Right kidney (tissue), 1 donor: ENCODE measurements around the gene LMF2.

Source experiments
- DNase-seq: peaks from one replicate; pipeline ENCODE4 v3.0.0-alpha.2; 2016

The LMF2 gene

DNA sequence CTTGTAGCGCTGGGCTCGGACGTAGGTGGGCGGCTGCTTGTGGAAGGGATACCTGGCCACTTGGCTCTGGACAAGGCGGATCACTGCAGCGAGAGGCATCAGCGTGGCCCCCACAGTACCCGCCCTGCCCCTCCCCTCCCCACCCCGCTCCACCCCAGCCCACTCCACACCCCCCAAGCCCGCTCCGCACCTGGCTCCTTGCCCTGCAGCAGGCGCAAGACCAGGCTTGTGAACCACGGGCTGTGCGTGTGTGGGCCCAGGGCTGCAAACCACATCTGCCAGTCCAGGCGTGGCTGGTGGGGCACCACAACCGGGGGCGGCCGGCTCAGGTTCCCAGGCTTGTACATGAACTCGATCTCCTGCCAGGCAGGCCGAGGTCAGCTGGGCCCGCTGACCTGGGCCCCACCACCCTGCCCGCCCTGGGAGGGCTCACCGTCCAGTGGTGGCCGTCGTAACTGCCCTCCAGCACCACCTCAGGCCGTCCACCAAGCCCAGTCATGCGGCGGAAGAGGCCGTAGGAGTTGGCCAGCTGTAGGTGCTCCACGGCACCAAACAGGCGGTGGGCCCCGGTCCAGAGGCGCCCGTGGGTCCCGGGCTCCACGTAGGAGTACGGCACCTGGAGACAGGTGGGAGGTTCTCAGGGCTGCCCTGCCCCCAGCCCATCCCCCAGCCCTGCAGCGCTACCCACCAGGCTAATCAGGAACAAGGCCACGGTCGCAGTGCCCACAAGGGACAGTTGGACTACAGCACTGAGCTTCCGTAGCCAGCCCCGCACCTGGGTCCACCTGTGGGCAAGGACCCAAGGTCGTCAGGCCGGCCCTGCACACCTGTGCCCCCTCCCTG, 2.9 kb downstream of the LMF2 start:
- DNase-seq: no peak

DNA sequence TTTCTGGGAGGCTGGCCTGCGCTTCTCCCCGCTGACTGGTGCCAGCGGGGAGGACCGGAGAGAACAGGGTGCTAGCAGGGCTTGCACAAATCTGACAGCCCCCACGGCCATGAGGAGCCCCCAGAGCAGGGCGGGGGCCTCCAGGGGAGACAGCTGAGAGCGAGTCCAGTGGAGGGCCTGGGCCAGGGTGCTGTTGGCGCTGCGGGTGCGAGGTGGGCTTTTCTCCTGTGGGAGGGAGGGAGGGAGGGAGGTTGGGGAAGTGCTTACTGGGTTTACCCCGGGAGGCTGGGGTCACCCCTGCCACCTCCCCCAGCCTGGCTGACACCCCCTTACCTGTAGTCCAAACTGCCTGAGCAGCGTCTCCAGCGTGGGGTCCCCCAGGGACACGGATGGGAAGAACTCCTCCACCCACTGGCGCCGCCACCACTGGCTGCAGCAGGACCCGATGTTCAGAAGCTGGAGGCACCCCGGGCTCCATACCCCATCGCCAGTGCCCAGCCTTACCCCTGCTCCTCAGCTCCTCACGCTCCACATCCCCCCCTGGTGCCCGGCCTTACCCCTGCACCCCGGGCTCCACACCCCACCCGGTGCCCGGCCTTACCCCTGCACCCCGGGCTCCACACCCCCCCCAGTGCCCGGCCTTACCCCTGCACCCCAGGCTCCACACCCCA, 3.9 kb downstream of the LMF2 start:
- no peak for DNase-seq

DNA sequence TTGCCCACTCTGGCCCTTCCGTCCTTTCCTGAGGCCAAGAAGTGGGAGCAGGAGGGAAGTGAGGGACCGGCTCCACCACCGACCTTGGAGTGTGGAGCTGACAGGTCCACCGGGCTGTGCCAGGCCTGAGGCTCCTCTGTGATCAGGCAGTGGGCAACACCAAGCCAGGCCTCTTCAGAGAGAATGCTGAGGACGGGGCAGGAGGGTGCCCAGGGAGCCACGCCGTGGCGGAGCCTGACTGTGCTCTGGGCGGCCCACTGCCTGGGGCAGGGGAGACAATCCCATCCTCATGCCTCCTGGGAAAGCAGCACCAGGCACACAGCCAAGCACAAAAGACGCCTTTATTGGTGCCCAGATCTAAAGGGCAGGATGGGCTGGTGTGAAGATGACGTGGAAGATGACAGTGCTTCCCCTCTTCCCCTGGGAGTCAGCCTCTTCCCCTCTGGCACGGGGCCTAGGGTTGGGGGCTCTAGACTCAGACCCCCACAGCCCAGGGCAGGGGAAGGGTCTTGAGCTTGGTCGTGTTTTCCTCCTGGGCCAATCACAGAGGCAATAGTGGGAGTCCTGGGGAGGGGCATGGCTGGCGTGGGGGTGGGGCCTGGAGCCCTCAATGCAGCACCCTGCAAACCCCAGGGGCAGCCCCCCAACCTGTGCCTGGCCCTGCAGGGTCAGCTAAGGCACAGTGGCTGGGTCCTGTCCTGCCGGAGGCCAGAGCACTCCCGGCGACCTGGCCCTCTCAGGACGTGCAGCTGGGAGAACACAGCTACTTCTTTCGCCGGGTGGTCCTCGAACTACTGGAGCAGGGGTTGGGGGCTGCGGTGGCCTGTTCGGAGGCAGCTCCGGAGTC, 4.7 kb downstream of the LMF2 start:
- no peak for DNase-seq

DNA sequence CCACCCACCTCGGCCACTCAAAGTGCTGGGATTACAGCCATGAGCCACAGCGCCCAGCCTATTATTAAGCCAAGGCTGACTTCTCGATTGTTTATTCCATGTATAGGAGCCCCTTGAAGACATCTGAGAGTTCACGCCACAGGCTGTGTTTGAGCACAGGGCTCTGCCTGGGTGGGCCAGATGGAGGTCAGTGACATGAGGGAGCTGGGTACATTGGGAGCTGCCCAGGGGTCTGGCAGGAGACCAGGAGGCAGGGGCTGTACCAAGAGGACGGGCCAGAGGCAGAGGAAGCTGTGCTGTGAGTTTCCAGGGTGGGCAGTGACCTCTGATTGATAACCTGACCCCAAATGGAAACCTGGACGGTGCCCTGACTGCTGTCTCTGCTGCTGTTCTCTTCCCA, 5.4 kb downstream of the LMF2 start:
- DNase-seq: no peak

DNA sequence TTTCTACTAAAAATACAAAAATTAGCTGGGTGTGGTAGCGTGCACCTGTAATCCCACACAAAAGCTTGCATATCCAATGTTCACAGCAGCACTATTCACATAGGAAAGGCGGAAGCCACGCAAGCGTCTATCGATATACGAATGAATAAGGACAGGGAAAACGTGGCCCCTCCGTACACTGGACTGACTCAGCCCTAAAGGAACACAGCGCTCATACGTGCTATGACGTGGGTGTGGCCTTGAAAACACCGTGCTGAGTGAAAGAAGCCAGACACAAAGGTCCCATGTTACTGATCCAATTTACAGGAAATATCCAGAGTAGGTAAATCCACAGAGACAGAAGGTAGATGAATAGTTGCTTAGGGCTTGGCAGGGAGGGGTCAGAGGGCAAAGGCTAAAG, 7.0 kb downstream of the LMF2 start:
- no peak for DNase-seq

DNA sequence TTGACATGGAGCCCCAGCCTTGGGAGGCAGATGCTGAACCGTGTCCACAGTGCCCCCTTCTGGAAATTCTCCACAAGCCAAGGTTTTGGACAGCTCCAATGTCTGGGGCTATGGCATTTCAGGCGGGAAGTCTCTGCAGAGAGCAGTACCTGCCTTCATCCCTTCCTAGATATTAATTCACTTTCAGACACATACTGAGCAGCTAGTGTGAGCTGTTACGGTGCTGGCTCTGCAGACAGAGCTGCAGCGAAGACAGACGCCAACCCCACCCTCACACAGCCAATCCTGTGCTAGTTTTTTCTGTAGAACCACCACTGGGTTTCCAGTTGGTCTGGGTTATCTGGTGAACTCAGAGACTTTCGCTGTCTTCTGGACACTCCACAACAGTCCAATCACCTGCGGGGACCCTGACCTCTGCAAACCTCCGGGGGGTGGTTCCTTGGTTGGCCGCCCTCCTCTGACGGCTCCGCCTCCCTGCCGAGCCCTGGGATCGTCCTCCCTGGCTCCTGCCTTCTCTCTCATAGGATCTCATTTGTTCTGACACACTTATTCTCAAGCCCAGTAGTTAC, 9.1 kb downstream of the LMF2 start:
- peak; percentile 53 for DNase-seq

DNA sequence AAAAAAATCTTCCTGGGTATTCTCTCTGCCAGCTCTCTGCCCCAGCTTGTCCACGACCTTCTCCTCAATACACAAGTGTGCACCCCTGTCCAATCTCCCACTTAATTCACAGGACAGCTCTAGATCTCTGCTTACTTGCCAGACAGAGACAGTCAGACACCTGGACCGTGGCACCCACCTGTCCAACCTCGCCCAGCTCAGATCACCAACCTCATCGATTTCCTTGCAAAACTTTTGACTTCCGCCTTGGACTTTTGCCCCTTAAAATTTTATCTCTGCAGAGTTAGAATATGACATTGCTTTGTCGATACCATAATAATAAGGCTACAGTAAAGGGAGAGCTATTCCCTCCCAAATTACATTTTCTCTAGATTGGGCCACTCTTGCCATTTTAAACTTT, 10.4 kb downstream of the LMF2 start:
- DNase-seq: no peak

DNA sequence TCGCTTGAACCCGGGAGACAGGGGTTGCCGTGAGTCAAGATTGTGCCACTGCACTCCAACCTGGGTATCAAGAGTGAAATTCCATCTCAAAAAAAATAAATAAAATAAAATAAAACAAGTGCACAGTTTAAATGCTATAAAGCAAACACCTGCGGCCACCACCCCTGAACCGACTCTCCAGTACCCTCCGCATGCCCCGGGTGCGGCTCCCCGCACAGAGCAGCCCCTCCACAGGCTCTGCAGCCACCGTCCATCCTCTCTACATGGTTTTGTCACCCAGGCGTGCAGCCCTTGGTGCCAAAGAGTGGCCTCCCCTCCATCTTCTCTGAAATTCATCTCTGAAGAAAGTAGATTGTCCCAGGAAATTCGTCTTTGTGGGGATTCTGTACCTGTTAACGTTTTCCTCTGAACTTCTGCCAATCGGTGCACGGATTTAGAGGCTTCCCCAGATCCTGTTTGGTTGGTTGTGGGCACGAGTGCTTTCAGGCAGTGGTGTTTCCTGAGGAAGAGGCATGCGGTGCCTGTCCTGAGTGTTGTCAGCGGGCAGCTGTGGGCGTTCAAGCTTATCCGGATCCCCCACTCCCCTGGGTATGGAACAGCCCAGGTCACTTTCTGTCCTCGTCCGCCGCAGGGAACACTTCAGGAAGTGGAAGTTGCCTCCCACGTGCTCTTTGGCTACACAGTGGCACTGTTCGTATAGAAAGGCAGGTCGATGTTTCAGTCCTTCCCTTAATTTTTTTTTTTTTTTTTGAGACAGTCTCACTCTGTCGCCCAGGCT, 16.8 kb downstream of the LMF2 start:
- DNase-seq: no peak

DNA sequence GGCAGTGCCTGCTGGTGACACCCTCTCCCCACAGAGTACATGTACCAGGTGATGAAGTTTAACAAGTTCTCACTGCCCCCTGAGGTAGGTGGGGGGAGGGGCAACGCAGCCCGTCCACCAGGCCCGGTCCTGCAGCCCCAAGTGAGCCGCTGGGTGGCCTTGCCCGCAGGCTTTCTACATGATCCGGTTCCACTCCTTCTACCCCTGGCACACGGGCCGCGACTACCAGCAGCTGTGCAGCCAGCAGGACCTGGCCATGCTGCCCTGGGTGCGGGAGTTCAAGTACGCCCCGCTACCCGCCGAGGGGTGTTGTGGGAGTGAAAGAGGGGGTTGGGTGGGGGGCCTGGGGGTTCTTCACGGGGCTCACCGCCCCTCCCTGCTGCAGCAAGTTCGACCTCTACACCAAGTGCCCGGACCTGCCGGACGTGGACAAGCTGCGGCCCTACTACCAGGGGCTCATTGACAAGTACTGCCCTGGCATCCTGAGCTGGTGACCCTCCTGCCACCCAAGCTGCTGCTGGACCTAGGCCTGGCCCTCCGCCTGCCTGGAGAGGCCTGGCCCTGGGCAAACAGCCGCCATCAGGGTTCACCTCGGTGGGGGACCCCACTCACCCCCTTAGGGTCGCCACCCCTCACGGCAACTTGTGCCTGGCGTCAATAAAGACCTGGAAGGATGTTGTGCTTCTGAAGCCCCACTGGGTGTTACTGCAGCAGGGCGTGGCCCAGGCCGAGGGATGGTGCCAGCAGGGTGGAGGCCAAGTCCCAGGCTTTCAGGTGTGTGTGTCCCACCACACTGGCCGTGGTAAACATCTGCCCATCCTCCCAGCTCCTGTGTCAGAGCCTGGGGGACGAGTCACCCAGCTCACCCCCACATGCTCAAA, 17.9 kb downstream of the LMF2 start:
- DNase-seq: no peak

DNA sequence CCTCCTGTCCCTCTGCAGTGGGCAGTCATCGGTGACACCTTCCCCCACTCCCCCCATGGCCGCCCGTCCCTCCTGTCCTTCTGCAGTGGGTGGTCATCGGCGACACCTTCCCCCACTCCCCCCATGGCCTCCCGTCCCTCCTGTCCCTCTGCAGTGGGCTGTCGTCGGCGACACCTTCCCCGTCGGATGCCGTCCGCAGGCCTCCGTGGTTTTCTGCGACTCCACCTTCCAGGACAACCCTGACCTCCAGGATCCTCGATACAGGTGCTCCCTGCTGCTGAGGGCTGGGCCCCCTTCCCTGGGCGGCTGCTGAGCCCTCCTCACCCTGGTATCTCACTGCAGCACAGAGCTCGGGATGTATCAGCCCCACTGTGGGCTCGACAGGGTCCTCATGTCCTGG, 18.6 kb downstream of the LMF2 start:
- DNase-seq: no peak

DNA sequence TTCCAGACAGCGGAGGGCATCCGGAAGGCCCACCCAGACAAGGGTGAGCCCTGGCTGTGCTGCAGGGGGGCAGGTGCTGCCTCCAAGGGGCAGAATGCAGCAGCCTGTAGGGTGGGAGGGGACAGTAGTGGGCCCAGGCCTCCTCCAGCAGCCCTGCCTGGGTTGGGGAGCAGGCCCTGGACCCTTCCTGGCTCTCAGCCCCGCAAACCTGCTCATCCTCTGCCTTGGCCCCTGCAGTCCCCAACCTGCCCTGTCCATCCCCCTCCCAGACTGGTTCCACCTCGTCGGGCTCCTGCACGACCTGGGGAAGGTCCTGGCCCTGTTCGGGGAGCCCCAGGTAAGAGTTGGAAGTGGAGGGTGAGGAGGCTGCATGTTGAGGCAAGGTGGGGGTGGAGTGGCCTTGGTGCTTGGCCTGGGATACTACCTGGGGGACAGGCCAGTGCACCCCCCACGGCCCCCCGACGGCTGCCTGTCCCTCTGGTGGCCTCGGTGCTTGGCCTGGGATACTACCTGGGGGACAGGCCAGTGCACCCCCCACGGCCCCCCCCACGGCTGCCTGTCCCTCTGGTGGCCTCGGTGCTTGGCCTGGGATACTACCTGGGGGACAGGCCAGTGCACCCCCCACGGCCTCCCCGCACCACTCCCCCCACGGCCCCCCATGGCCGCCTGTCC, 19.4 kb downstream of the LMF2 start:
- DNase-seq: no peak

DNA sequence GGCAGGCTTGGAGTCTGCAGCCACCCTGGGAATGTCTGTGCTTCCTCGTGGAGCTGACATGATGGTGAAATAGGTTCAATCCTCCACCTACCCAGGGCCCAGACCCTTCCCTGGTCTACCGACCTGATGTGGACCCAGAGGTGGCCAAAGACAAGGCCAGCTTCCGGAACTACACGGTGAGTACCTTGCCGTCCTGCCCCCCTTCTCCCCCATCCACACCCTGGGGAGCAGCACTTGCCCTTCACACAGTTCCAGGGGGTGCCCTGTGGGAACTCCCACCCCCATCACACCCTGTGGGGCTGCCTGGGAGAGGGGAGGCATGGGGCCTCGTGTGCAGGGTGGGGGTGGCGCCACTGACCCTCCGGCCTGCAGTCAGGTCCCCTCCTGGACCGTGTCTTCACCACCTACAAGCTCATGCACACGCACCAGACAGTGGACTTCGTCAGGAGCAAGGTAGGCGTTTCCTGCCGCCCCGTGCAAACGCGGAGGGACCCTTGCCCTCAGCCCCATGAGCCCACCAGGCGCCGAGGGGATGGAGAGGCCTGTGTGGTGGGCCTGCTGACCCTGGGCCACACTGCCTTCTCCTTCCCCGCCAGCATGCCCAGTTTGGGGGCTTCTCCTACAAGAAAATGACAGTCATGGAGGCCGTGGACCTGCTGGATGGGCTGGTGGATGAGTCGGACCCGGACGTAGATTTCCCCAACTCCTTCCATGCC, 20.1 kb downstream of the LMF2 start:
- DNase-seq: no peak

DNA sequence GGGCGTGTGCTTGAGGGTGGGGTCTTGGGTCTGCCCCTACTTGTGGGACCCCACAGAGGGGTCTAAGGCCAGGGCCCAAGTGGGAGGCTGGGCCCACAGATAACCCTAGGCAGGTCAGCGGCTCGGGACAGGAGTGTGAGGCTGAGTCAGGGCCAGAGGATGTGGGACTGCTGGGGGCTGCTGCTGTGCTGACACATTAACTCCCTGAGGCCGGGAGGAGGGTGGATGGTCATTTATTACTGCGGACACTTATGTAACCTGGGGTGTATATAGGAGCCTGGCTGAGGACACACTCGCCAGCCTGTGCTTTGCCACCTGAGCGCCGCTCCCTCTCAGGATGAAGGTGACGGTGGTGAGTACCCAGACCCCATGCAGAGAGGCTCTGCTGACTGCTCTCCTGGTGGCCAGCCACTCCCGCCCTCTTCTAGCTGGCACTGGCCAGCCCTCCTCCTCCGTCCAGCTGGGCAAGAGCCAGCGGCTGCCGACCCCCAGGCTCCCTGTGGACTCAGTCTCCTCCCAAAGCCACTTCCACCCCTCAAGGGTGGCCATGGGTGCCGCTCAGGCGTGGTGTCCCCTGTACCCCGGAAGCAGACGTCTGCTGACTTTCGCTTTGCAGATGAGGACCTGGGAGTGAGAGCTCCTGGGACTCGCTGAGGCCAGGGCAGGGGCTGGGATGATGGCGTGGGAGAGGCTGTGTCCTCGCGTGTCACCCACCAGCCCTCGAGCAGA, 20.8 kb downstream of the LMF2 start, which contains the start of gene MIOX:
Gene MIOX, plus strand, starts transcription at position 299 of the 729 bp plus-strand sequence. Its CDS starts 39 bp downstream, at position 338.
- no peak for DNase-seq

DNA sequence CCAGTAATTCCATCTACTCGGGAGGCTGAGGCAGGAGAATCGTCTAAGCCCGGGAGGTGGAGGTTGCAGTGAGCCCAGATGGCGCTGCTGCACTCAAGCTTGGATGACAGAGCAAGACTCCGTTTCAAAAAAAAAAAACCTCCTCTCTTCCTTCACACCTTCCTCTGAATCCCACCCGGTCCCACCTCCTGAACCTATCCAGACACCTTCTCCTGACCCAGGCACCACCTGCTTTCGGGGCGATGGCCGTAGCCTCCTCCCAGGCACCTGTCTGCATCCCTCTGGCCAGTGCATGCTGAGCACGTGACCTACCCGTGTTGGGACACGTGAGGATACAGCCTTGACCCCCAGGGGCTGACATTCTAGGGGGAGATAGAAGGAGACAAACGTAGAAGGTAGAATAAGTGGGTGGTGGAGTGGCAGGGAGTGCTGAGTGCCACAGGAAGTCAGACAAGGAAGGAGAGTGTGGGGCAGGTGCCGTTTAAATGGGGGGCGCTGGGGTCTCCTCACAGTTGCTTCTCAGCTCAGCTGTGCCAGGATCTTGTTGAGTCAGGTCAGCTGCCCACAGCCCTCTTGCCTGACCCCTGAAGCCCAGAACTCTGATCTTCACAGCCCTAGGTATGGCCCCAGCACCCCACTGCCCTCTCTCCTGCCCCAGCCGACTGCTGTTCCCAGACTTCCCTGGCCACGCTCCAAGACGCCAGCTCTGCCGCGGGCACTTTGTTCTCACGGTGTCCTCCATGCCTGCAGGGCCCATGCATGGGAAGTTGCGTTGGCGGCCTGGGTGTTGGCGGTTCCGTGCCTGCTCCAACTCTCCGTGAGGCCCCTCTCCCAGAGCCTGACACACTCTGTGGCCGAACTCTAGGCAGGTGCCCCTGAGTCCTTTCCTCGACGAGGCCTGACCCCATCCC, 22.0 kb downstream of the LMF2 start:
- no peak for DNase-seq

DNA sequence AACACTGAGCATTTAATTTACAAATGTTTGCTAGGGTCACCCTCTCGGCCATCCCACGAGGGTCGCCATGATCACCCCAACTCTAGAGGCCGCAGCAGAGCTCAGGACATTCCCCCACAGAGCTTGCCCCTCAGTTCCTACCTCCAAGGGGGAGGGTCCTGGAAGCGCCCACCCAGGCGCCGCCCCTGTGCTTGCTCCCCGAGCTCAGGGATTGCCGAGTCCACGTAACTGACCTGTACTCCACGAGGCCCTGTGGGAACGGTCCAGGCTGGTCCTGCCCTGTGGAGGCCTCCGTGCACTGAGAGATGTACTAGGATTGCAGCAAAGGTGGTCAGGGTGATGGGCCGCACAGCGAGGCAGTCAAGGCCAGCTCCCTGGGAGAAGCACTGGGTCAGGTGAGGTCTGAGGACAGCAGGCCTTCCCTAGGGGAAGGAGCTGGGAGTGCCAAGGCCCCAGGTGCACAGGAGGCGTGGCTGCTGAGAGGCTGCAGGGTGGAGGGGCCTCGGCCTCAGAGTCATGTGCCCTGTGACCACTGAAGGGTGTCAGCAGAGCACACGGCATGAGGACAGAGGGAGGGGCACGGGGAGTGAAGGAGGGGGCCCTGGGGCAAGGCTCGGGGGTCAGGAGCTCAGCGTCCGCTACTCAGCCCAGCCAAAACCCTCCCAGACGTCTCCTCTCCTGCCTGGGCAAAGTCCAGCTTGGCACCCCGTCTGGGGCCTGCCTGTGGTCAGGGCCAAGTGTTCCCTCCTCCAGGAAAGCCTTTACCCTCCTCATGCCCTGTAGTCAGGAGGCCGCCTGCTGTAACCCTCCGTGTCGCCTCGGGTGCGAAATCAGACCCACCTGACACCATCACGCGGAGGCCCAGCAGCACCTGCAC, 23.3 kb downstream of the LMF2 start:
- DNase-seq: no peak

DNA sequence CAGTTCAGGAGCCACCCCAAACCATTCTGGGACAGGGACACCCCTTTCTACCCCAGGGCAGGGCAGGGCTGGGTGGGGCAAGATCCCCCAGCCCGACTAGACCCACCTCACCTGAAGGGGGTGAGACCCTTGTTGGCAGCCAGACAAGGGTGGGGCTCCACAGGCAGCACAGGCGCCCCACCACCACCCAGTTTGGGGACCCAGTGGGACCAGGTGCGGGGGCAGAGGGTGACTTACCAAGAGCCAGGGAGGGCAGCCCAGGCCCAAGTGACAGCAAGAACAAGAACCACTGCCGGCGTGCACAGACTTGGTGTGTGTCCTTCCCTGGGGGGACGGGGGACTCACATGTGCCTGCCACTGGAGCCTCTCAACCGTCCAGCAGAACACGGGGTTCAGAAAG, 23.9 kb downstream of the LMF2 start:
- no peak for DNase-seq

DNA sequence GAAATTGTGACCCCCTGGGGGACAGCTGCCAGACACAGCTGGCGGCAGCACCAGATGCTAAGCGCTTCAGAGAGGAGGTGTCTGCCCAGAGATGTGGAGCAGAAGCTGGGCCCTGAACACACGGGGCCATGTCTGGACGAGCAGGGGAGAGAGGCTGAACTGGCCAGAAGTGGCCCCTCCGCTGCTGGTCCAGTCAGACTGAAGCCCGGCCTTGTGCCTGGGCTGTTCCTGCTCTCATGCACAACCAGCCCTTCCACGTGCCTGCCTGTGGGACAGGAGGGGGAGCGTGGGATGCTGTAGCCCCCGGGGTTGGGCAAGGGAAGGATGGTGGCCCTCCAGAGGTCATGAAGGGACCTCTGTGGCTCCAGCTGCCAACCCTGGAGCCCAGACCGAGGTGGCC, 24.4 kb downstream of the LMF2 start:
- no peak for DNase-seq
